HEK293T (cell line): ENCODE measurements around the gene OXNAD1.

Experiments used
- CTCF ChIA-PET: fragments of 350-600 bp; formaldehyde crosslinking; extraction: SDS; loops from one replicate; lab custom pipeline; 2021; ENCODE audit warnings: antibody characterized with exemption, inconsistent platforms; lab: Yijun Ruan, JAX
- POLR2A ChIA-PET: fragments of 350-600 bp; formaldehyde crosslinking; extraction: SDS; loops from one replicate; lab custom pipeline; 2020; ENCODE audit warnings: antibody characterized with exemption, inconsistent platforms; lab: Yijun Ruan, JAX
- DNase-seq: peaks from one replicate; pipeline ENCODE4 v3.0.0; 2012; ENCODE audit warnings: mixed read lengths; ENCODE audit errors: extremely low spot score
- BHLHE40 ChIP-seq: fragments of 450-650 bp; IDR thresholded peaks from 2 replicates; pipeline ENCODE4 v1.6.1; 2016; ENCODE audit warnings: mild to moderate bottlenecking, moderate library complexity, borderline replicate concordance
- FOXA1 ChIP-seq: fragments of 450-650 bp; IDR thresholded peaks from 2 replicates; pipeline ENCODE4 v1.6.1; 2016; ENCODE audit warnings: mild to moderate bottlenecking
- FOXK2 ChIP-seq: fragments of 450-650 bp; IDR thresholded peaks from 2 replicates; pipeline ENCODE4 v1.6.1; 2016; ENCODE audit warnings: mild to moderate bottlenecking
- FOXM1 ChIP-seq: fragments of 450-650 bp; IDR thresholded peaks from 2 replicates; pipeline ENCODE4 v1.6.1; 2017; ENCODE audit warnings: mild to moderate bottlenecking, borderline replicate concordance
- HDGF ChIP-seq: fragments of 450-650 bp; IDR thresholded peaks from 2 replicates; pipeline ENCODE4 v1.6.1; 2017; ENCODE audit warnings: antibody characterized with exemption, borderline replicate concordance
- NFRKB ChIP-seq: fragments of 450-650 bp; IDR thresholded peaks from 2 replicates; pipeline ENCODE4 v1.6.1; 2016; ENCODE audit warnings: mild to moderate bottlenecking, moderate library complexity
- SP1 ChIP-seq: fragments of 450-650 bp; IDR thresholded peaks from 2 replicates; pipeline ENCODE4 v1.6.1; 2017
- SUZ12 ChIP-seq: fragments of 450-650 bp; IDR thresholded peaks from 2 replicates; pipeline ENCODE4 v1.6.1; 2016; ENCODE audit warnings: mild to moderate bottlenecking
- TARDBP ChIP-seq: fragments of 450-650 bp; IDR thresholded peaks from 2 replicates; pipeline ENCODE4 v1.6.1; 2016
- ZNF384 ChIP-seq: fragments of 450-650 bp; IDR thresholded peaks from 2 replicates; pipeline ENCODE4 v1.6.1; 2016
- TF ChIP-seq, protein P1 (sequence below): fragments of 450-650 bp; IDR thresholded peaks from 2 replicates; pipeline ENCODE4 v1.6.1; 2016

The OXNAD1 gene

DNA sequence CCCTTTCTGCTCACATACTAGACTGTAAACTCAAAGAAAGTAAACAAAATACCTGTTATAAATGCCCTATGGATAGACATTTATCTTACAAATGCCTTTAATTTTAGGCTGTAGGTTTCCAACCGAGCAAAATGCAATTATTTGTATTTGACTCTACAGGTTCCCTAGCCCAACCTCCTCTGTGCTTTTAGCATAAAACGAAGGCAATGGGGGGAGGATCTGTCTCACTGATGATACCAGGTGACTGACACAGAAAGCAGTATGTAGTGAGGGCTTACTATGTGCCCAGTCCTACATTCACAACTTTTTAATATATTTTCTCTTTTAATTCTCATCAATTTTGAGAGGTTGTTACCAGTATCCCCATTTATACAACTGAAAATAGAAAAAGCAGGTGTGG lies 87.4 kb downstream of the OXNAD1 start:
- no peak for DNase-seq
- ChIA-PET POLR2A (no interaction called here), CTCF (no interaction called here)
- no peak for TF ChIP-seq ZNF384
- no peak for TF ChIP-seq FOXK2
- no peak for TF ChIP-seq HDGF

DNA sequence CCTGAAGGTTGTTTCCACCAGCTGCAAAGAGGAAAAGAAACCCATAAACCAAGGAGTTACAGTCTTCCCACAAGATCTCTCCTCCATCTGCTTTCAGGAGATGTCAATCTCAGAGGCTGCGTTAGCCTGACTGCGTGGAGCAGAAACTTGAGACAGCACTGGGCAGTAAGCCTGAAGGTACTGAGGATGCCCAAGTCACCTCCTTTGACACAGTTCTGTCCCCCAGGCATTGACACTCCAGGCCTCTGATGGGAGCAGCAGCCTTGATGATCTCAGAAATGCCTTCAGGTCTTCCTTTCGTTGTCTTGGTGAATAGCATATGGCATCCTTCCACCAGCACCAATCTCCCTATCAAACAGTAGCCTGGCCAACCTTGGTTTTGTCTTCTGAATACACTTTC lies 89.3 kb downstream of the OXNAD1 start:
- CTCF ChIA-PET, result no interaction called here
- POLR2A ChIA-PET, result no interaction called here
- TF ChIP-seq NFRKB (no peak), SUZ12 (no peak), FOXM1 (no peak), TARDBP (no peak), FOXA1 (no peak), HDGF (no peak), SP1 (no peak), BHLHE40 (no peak)
- TF ChIP-seq, protein P1, sequence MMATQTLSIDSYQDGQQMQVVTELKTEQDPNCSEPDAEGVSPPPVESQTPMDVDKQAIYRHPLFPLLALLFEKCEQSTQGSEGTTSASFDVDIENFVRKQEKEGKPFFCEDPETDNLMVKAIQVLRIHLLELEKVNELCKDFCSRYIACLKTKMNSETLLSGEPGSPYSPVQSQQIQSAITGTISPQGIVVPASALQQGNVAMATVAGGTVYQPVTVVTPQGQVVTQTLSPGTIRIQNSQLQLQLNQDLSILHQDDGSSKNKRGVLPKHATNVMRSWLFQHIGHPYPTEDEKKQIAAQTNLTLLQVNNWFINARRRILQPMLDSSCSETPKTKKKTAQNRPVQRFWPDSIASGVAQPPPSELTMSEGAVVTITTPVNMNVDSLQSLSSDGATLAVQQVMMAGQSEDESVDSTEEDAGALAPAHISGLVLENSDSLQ, result no peak
- no peak for DNase-seq
